Fibroblast of pulmonary artery (primary cell): ENCODE results near the gene KCNQ1.

Experiments
- DNase-seq: peaks from one replicate; pipeline ENCODE4 v3.0.0-alpha.2; 2010; ENCODE audit warnings: low read depth
- H3K4me3 ChIP-seq: replicated peaks from 2 replicates; pipeline ENCODE4 v1.5.1; 2011; ENCODE audit warnings: low read depth, mild to moderate bottlenecking, control low read depth, low read length, moderate library complexity
- TF ChIP-seq, protein P1 (sequence below): IDR thresholded peaks from 2 replicates; pipeline ENCODE4 v1.5.1; 2011; ENCODE audit warnings: mild to moderate bottlenecking, control low read depth, low read length, inconsistent platforms; ENCODE audit errors: missing control alignments

The KCNQ1 gene

DNA sequence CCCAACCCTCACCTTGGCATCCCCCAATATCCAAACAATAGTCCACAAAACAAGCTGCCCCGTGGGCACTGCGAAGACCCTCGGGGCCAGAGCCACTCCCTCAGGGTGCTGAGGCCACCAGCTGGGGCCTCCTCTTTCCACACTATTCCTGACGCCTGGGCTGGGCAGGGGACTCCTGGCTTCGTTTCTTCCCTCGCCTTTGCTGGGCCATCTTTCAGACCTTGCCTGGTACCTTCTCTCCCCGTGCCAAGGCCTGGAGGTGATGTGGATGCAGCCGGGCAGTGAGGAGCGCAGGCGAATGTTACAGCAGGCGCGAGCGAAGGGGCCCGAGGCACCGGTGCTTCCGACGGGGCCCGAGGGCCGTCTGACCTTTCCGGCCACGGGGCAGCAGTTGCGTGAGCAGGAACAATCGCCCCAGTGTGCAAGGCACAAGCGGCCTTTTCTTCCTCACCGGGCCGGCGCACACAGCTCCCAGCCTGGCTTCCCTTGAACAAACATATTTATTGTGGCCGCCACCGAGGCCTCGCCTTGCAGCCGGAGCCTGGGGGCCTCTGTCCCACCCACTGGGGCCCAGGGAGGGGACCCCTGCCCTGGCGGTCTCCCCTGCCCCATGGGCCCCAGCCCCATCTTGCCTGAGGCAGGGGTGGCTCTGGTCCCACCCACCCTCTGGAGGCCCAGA, 287.6 kb downstream of the KCNQ1 start:
- TF ChIP-seq, protein P1, sequence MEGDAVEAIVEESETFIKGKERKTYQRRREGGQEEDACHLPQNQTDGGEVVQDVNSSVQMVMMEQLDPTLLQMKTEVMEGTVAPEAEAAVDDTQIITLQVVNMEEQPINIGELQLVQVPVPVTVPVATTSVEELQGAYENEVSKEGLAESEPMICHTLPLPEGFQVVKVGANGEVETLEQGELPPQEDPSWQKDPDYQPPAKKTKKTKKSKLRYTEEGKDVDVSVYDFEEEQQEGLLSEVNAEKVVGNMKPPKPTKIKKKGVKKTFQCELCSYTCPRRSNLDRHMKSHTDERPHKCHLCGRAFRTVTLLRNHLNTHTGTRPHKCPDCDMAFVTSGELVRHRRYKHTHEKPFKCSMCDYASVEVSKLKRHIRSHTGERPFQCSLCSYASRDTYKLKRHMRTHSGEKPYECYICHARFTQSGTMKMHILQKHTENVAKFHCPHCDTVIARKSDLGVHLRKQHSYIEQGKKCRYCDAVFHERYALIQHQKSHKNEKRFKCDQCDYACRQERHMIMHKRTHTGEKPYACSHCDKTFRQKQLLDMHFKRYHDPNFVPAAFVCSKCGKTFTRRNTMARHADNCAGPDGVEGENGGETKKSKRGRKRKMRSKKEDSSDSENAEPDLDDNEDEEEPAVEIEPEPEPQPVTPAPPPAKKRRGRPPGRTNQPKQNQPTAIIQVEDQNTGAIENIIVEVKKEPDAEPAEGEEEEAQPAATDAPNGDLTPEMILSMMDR, result no peak
- DNase-seq, result no peak
- no peak overlapping the region for H3K4me3 ChIP-seq

- H3K4me3 ChIP-seq, result no peak overlapping the region
- TF ChIP-seq, protein P1, result no peak
These were observed 288.3 kb downstream of the KCNQ1 start for GRCh38 chr11:2732940-2733628.

GRCh38 chr11:2734181-2735052, 289.6 kb downstream of the KCNQ1 start:
- DNase-seq, result no peak

More at GRCh38 chr11:2732940-2733628, 288.3 kb downstream of the KCNQ1 start:
- DNase-seq, result no peak

DNA sequence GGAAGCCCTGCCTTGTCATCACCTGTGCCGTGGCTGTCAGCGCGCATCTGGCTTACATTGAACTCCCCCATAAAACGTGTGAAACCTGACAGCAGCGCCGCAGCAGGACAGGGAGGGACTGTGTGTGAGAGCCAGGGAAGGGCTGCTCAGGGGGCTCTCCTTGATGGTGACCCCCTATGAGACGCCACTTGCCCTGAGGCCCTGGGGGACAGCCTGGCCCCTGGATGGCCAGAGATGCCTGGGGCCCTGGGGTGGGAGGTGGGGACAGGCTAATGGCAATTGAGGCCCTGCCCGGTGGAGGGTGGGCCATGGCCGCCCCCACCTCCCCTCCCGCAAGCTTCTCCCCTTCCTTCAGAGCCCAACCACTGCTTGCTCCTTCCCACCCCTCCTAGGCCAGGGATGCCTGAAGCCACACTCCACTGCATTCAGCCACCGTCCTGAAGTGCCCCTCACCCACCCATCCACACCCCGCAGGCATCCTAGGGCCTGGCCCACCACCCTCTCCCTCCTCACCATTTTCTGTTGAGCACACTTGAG, 290.3 kb downstream of the KCNQ1 start:
- no peak overlapping the region for H3K4me3 ChIP-seq
- TF ChIP-seq, protein P1, result no peak
- no peak for DNase-seq

More at GRCh38 chr11:2734181-2735052, 289.6 kb downstream of the KCNQ1 start:
- TF ChIP-seq, protein P1, result no peak
- no peak overlapping the region for H3K4me3 ChIP-seq

GRCh38 chr11:2736577-2737225, 291.9 kb downstream of the KCNQ1 start:
- DNase-seq, result no peak
- no peak overlapping the region for H3K4me3 ChIP-seq
- TF ChIP-seq, protein P1, result no peak

DNA sequence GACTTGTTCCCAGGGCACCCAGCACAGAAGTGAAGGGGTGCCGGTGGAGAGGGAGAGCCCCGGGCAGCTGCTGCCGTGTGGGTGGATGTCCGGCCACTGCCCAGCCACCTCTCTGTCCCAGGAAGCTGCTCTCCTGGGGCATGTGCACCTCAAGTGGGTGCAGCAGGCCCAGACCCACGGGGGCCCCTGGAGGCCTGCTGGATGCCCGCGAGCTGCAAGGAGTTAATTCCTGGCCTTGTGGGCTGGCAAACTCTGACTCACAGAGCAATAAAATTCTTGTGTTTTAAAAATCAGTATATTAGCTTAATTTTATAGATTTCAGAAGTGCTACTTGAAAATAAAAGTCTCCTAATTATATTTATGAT, 292.4 kb downstream of the KCNQ1 start:
- TF ChIP-seq, protein P1, result no peak
- DNase-seq, result no peak
- no peak overlapping the region for H3K4me3 ChIP-seq
